SK-N-SH (cell line): ENCODE data around the gene VDAC1.

ENCODE experiments used
- EZH2phosphoT487 ChIP-seq: fragments of 200-600 bp; sonication (generic); IDR thresholded peaks from 2 replicates; pipeline ENCODE4 v1.6.1; 2017; ENCODE audit warnings: low read depth, mixed run types, mild to moderate bottlenecking, antibody characterized with exemption, moderate library complexity, borderline replicate concordance
- TF ChIP-seq, protein P1 (sequence below): fragments of 200-600 bp; sonication (generic); IDR thresholded peaks from 2 replicates; pipeline ENCODE4 v1.6.1; 2017; ENCODE audit warnings: antibody characterized with exemption, mild to moderate bottlenecking, moderate library complexity

DNA sequence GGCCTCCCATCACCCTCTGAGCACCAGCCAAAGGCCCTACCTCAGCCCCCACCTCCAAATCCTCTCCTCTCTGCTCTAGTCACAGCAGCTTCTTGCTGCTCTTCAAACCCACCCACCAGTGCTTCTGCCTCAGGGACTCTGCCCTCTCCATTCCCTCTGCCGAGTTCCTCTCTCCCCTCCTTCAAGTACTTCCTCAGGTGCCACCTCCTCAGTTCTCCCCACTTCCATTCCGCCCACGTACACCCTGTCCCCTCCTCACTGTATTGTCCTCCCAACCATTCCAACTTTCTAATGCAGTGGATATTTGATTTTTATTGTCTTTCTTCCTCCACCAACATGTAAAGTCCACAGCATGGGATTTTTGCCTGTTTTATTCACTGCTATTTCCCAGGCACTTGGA lies 79.5 kb downstream of the VDAC1 start:
- TF ChIP-seq EZH2phosphoT487 = no peak
- TF ChIP-seq, protein P1, sequence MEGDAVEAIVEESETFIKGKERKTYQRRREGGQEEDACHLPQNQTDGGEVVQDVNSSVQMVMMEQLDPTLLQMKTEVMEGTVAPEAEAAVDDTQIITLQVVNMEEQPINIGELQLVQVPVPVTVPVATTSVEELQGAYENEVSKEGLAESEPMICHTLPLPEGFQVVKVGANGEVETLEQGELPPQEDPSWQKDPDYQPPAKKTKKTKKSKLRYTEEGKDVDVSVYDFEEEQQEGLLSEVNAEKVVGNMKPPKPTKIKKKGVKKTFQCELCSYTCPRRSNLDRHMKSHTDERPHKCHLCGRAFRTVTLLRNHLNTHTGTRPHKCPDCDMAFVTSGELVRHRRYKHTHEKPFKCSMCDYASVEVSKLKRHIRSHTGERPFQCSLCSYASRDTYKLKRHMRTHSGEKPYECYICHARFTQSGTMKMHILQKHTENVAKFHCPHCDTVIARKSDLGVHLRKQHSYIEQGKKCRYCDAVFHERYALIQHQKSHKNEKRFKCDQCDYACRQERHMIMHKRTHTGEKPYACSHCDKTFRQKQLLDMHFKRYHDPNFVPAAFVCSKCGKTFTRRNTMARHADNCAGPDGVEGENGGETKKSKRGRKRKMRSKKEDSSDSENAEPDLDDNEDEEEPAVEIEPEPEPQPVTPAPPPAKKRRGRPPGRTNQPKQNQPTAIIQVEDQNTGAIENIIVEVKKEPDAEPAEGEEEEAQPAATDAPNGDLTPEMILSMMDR = no peak
